ENCODE results near the gene MMAB. TPM values are rescaled to one million over a fixed set of nuclear protein-coding genes. Genes with fewer than 3 reads are reported as not detected.

MMAB gene
- polyA plus RNA-seq, 2 of the 4 experiments (the other 2 are of a cell fraction): 26.1 to 36.8 TPM

DNA sequence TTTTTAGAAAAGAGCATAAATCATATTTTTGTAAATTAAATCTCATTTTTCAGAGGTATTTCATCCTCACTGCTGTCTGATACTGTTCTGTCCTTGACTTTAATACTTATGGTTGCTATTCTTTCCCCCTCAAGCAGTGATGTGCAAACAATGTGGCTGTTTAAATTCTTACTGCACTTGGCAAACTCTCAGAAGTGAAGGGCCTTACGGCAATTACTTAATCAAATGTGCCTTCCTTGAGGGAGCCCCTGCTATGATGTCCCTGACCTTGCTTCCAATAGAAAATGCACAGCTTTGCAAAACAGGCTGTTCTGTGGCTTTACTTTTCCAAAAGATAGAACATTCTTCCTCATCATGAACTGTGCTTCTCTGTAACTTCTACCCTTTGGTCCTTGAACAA, 60.7 kb downstream of the MMAB start:
- WGBS (ENCODE audit: missing lambda C conversion rate): 96% methylated on average over 1 of the region's 1 CpG
- DNase-seq (ENCODE audit: low read depth in 1 of 2, low spot score in 1 of 2): no peak
- Histone ChIP-seq H3K4me2 (no peak overlapping the region), H3K9me3 (no peaks in the 10 kb centered on the region), H3K4me1 (no peaks in the 10 kb centered on the region), H3K4me3 (no peak overlapping the region), H3K27ac (no peak overlapping the region)
- ChIA-PET POLR2A (no interaction called here), CTCF (interaction anchor here (0.5 to 4.1 kb wide), 3 partner anchors 10 to 919 kb away, joined by 3 to 20 read pairs (median 6); no protein-coding TSS in a partner anchor)
- FAIRE-seq: no peak
- ATAC-seq: no peak
- TF ChIP-seq HEYL (CRISPR knock-in tag; IDR thresholded peaks at IDR 0.05): no peak
- TF ChIP-seq, protein P1, sequence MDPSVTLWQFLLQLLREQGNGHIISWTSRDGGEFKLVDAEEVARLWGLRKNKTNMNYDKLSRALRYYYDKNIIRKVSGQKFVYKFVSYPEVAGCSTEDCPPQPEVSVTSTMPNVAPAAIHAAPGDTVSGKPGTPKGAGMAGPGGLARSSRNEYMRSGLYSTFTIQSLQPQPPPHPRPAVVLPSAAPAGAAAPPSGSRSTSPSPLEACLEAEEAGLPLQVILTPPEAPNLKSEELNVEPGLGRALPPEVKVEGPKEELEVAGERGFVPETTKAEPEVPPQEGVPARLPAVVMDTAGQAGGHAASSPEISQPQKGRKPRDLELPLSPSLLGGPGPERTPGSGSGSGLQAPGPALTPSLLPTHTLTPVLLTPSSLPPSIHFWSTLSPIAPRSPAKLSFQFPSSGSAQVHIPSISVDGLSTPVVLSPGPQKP (IDR thresholded peaks at IDR 0.05; ENCODE audit: low read depth, low read length): no peak
- no peak for TF ChIP-seq MYC (IDR thresholded peaks at IDR 0.05; ENCODE audit: borderline replicate concordance, low read length)
- TF ChIP-seq KDM1A (IDR thresholded peaks at IDR 0.05; ENCODE audit: low read depth): no peak
- no peak for TF ChIP-seq RAD21 (conservative IDR thresholded peaks at IDR 0.05 in 1 of 2, IDR thresholded peaks at IDR 0.05 in 1 of 2)
- no peak for TF ChIP-seq BHLHE40 (IDR thresholded peaks at IDR 0.05; ENCODE audit: low read depth, low read length)
- TF ChIP-seq CBX8 (IDR thresholded peaks at IDR 0.05): no peak
- no peak for TF ChIP-seq JUNB (IDR thresholded peaks at IDR 0.05)
- TF ChIP-seq, protein P2, sequence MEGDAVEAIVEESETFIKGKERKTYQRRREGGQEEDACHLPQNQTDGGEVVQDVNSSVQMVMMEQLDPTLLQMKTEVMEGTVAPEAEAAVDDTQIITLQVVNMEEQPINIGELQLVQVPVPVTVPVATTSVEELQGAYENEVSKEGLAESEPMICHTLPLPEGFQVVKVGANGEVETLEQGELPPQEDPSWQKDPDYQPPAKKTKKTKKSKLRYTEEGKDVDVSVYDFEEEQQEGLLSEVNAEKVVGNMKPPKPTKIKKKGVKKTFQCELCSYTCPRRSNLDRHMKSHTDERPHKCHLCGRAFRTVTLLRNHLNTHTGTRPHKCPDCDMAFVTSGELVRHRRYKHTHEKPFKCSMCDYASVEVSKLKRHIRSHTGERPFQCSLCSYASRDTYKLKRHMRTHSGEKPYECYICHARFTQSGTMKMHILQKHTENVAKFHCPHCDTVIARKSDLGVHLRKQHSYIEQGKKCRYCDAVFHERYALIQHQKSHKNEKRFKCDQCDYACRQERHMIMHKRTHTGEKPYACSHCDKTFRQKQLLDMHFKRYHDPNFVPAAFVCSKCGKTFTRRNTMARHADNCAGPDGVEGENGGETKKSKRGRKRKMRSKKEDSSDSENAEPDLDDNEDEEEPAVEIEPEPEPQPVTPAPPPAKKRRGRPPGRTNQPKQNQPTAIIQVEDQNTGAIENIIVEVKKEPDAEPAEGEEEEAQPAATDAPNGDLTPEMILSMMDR (IDR thresholded peaks at IDR 0.05): no peak
- no peak for TF ChIP-seq TP53 (CRISPR knock-in tag; IDR thresholded peaks at IDR 0.05)
- TF ChIP-seq ZC3H11A (IDR thresholded peaks at IDR 0.05): no peak
- no peak for TF ChIP-seq RFX5 (IDR thresholded peaks at IDR 0.05)

DNA sequence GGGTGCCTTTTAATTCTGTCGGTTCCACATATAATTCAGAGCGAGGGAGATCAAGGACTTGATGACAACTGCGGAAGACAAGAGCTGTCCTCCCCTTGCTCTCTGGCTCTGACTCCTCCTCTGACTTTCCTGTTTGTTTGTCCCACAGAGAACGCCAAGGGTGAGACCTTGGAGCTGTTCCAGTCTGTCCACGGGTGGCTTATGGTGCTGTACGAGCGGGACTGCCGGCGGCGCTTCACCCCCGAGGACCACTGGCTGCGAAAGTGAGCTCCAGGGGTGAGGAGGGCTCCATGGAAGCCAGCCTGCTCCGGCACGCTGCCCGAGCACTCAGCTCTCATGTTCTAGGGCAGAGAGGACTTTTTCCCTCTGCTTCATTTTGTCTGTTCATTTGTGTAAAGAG, 63.1 kb downstream of the MMAB start:
- ATAC-seq (no peak), DNase-seq (ENCODE audit: low read depth in 1 of 2, low spot score in 1 of 2) (no peak), FAIRE-seq (no peak)
- no peak for TF ChIP-seq POLR2AphosphoS2 (conservative IDR thresholded peaks at IDR 0.05; ENCODE audit: low read length)
- TF ChIP-seq RAD21 (conservative IDR thresholded peaks at IDR 0.05 in 1 of 2, IDR thresholded peaks at IDR 0.05 in 1 of 2): no peak
- TF ChIP-seq REST (IDR thresholded peaks at IDR 0.05): no peak
- no peak for TF ChIP-seq ZC3H11A (IDR thresholded peaks at IDR 0.05)
- ChIA-PET POLR2A (no interaction called here), CTCF (interaction anchor here (0.6 to 4.3 kb wide), 6 partner anchors 8 to 483 kb away, joined by 3 to 33 read pairs (median 5); no protein-coding TSS in a partner anchor)
- no peaks in the 10 kb centered on the region for H3K4me1 ChIP-seq
- H3K4me3 ChIP-seq: no peak overlapping the region
- H3K4me2 ChIP-seq: no peak overlapping the region
- H3K27ac ChIP-seq: no peak overlapping the region
- 93% methylated on average over 15 of the region's 15 CpGs for WGBS (ENCODE audit: missing lambda C conversion rate)
- H3K9me3 ChIP-seq: no peaks in the 10 kb centered on the region

DNA sequence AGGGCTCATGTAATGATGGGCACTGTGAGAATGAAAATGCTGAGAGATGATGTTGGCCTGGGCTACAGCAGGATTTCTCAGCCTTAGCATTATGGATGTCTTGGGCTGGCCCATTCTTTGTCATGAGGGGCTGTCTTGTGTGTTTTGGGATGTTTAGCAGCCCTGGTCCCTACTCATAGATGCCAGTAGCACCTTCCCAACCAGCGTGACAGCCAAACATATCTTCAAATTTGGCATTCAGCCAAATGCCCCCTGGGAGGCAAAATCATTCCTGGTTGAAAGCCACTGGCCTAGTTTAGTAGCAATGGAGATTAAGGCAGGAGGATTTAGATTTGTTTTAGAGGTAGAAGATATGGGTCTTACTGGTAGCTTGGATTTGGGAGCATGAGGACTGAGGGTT, 69.2 kb downstream of the MMAB start:
- Histone ChIP-seq H3K4me3 (no peak overlapping the region), H3K4me1 (no peaks in the 10 kb centered on the region), H3K27ac (no peak overlapping the region), H3K4me2 (no peak overlapping the region), H3K9me3 (no peaks in the 10 kb centered on the region)
- no peak for ATAC-seq
- DNase-seq (ENCODE audit: low read depth in 1 of 2, low spot score in 1 of 2): no peak
- 77% methylated on average over 1 of the region's 1 CpG for WGBS (ENCODE audit: missing lambda C conversion rate)
- ChIA-PET POLR2A (no interaction called here), CTCF (interaction anchor here (0.8 to 2.8 kb wide), 6 partner anchors 10 to 341 kb away, joined by 3 to 16 read pairs (median 4); no protein-coding TSS in a partner anchor)
- no peak for FAIRE-seq
- TF ChIP-seq CEBPB (IDR thresholded peaks at IDR 0.05): no peak
- TF ChIP-seq, protein P3, sequence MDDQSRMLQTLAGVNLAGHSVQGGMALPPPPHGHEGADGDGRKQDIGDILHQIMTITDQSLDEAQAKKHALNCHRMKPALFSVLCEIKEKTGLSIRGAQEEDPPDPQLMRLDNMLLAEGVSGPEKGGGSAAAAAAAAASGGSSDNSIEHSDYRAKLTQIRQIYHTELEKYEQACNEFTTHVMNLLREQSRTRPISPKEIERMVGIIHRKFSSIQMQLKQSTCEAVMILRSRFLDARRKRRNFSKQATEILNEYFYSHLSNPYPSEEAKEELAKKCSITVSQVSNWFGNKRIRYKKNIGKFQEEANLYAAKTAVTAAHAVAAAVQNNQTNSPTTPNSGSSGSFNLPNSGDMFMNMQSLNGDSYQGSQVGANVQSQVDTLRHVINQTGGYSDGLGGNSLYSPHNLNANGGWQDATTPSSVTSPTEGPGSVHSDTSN (IDR thresholded peaks at IDR 0.05): no peak
- no peak for TF ChIP-seq GATA3 (IDR thresholded peaks at IDR 0.05; ENCODE audit: borderline replicate concordance)
- TF ChIP-seq KDM5A (IDR thresholded peaks at IDR 0.05): no peak
- TF ChIP-seq ESRRA (IDR thresholded peaks at IDR 0.05; ENCODE audit: borderline replicate concordance, low read length): no peak
- TF ChIP-seq POLR2AphosphoS2 (conservative IDR thresholded peaks at IDR 0.05; ENCODE audit: low read length): no peak
- TF ChIP-seq, protein P4, sequence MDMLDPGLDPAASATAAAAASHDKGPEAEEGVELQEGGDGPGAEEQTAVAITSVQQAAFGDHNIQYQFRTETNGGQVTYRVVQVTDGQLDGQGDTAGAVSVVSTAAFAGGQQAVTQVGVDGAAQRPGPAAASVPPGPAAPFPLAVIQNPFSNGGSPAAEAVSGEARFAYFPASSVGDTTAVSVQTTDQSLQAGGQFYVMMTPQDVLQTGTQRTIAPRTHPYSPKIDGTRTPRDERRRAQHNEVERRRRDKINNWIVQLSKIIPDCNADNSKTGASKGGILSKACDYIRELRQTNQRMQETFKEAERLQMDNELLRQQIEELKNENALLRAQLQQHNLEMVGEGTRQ (IDR thresholded peaks at IDR 0.05): no peak
- TF ChIP-seq RNF2 (IDR thresholded peaks at IDR 0.05; ENCODE audit: borderline replicate concordance, low read depth): no peak
- TF ChIP-seq REST (IDR thresholded peaks at IDR 0.05): no peak
